SU-DHL-6 (cell line): ENCODE measurements around the gene MAP1LC3B2.

Experiments used
- H2AFZ ChIP-seq: fragments of 200-600 bp; sonication (generic); 2 replicates; pipeline ENCODE4 v1.6.1; 2014; ENCODE audit warnings: low read depth, mild to moderate bottlenecking, moderate library complexity, mixed read lengths, antibody characterized with exemption, low read length; ENCODE audit not compliant: severe bottlenecking
- H3F3A ChIP-seq: fragments of 200-600 bp; shearing (Covaris generic); 2 replicates; pipeline ENCODE4 v1.6.0; 2016; ENCODE audit warnings: antibody characterized with exemption, mild to moderate bottlenecking; ENCODE audit not compliant: insufficient read depth
- H3K27ac ChIP-seq: fragments of 200-600 bp; sonication (generic); 2 replicates; pipeline ENCODE4 v1.5.1; 2016; ENCODE audit warnings: low read depth, mild to moderate bottlenecking, low read length, moderate library complexity, mixed read lengths
- H3K27me3 ChIP-seq: fragments of 200-600 bp; sonication (generic), shearing (Covaris generic); 2 replicates; pipeline ENCODE4 v1.6.0; 2014; ENCODE audit warnings: mild to moderate bottlenecking, low read length
- H3K36me3 ChIP-seq: fragments of 200-600 bp; sonication (generic); 2 replicates; pipeline ENCODE4 v1.6.1; 2014; ENCODE audit warnings: mild to moderate bottlenecking, low read length, mixed read lengths
- H3K4me2 ChIP-seq: fragments of 300-600, 200-600 bp; shearing (Covaris generic), sonication (generic); 2 replicates; pipeline ENCODE4 v1.6.0; 2014; ENCODE audit warnings: low read length, low read depth, mild to moderate bottlenecking; ENCODE audit not compliant: poor library complexity, severe bottlenecking
- H3K4me3 ChIP-seq: fragments of 200-600 bp; sonication (generic); 2 replicates; pipeline ENCODE4 v1.5.1; 2014; ENCODE audit warnings: antibody characterized with exemption, low read length, mild to moderate bottlenecking, mixed read lengths; ENCODE audit not compliant: insufficient read depth, poor library complexity, severe bottlenecking
- H3K79me2 ChIP-seq: fragments of 200-600 bp; sonication (generic); 2 replicates; pipeline ENCODE4 v1.6.1; 2014; ENCODE audit warnings: mild to moderate bottlenecking, low read length, moderate library complexity; ENCODE audit not compliant: insufficient read depth
- H3K9ac ChIP-seq: fragments of 200-600 bp; sonication (generic); 2 replicates; pipeline ENCODE4 v1.7.0; 2014; ENCODE audit warnings: mild to moderate bottlenecking, low read length
- H3K9me2 ChIP-seq: fragments of 200-600 bp; sonication (generic); replicated peaks from 2 replicates; pipeline ENCODE4 v1.6.1; 2014; ENCODE audit warnings: low read length; ENCODE audit not compliant: insufficient read depth
- H3K9me3 ChIP-seq: fragments of 200-600 bp; sonication (generic); 2 replicates; pipeline ENCODE4 v1.6.1; 2014; ENCODE audit warnings: low read length, mixed read lengths; ENCODE audit not compliant: insufficient read depth
- H4K20me1 ChIP-seq: fragments of 200-600 bp; sonication (generic); 2 replicates; pipeline ENCODE4 v1.6.1; 2014; ENCODE audit warnings: low read depth, mild to moderate bottlenecking, antibody characterized with exemption, low read length, moderate library complexity, mixed read lengths
- CTCF ChIP-seq: fragments of 200-600 bp; sonication (generic); IDR thresholded peaks from one replicate; pipeline ENCODE4 v1.5.1; 2017; ENCODE audit warnings: antibody characterized with exemption, mild to moderate bottlenecking, low read length, moderate library complexity; ENCODE audit not compliant: insufficient read depth, poor library complexity, severe bottlenecking
- EZH2phosphoT487 ChIP-seq: fragments of 200-600 bp; sonication (generic), shearing (Covaris generic); conservative IDR thresholded peaks from 2 replicates; pipeline ENCODE4 v1.6.1; 2018; ENCODE audit warnings: mild to moderate bottlenecking, antibody characterized with exemption, low read length, moderate library complexity, mixed read lengths

Gene MAP1LC3B2

GRCh38 chr12:116616536-116617248 lies 57.5 kb downstream of the MAP1LC3B2 start:
- Histone ChIP-seq H3K9me2 (no peaks in the 10 kb centered on the region), H3K4me2 (no peak overlapping the region), H3K27ac (no peak overlapping the region), H3K36me3 (no peaks in the 10 kb centered on the region), H3K9me3 (no peaks in the 10 kb centered on the region), H2AFZ (no peak overlapping the region), H3K27me3 (no peaks in the 10 kb centered on the region), H3K4me3 (no peak overlapping the region), H3K9ac (no peak overlapping the region), H4K20me1 (no peaks in the 10 kb centered on the region), H3K79me2 (no peaks in the 10 kb centered on the region), H3F3A (no peaks in the 10 kb centered on the region)
- TF ChIP-seq CTCF: no peak
- no peak for TF ChIP-seq EZH2phosphoT487

- no peaks in the 10 kb centered on the region for H3K79me2 ChIP-seq
- H3K4me3 ChIP-seq: no peak overlapping the region
- no peaks in the 10 kb centered on the region for H4K20me1 ChIP-seq
- no peaks in the 10 kb centered on the region for H3K36me3 ChIP-seq
- H2AFZ ChIP-seq: no peak overlapping the region
- H3K27me3 ChIP-seq: no peaks in the 10 kb centered on the region
- H3K9me2 ChIP-seq: no peaks in the 10 kb centered on the region
- H3K4me2 ChIP-seq: no peak overlapping the region
- H3K27ac ChIP-seq: no peak overlapping the region
- H3F3A ChIP-seq: no peaks in the 10 kb centered on the region
- no peak for TF ChIP-seq EZH2phosphoT487
- TF ChIP-seq CTCF: no peak
- no peak overlapping the region for H3K9ac ChIP-seq
- H3K9me3 ChIP-seq: no peaks in the 10 kb centered on the region
Measured at GRCh38 chr12:116619246-116619645, 60.1 kb downstream of the MAP1LC3B2 start.

GRCh38 chr12:116620124-116620491 lies 60.9 kb downstream of the MAP1LC3B2 start:
- Histone ChIP-seq H4K20me1 (no peaks in the 10 kb centered on the region), H3K36me3 (no peaks in the 10 kb centered on the region)

More at GRCh38 chr12:116620124-116620491, 60.9 kb downstream of the MAP1LC3B2 start:
- Histone ChIP-seq H3K9ac (no peak overlapping the region), H3K4me3 (no peak overlapping the region), H3K79me2 (no peaks in the 10 kb centered on the region), H3K27ac (no peak overlapping the region), H3F3A (no peaks in the 10 kb centered on the region), H3K9me3 (no peaks in the 10 kb centered on the region), H3K27me3 (no peaks in the 10 kb centered on the region), H3K4me2 (no peak overlapping the region), H3K9me2 (no peaks in the 10 kb centered on the region), H2AFZ (no peak overlapping the region)
- no peak for TF ChIP-seq CTCF
- TF ChIP-seq EZH2phosphoT487: no peak
